ENCODE results near the gene MYT1. TPM values are rescaled to one million over a fixed set of nuclear protein-coding genes. Genes with fewer than 3 reads are reported as not detected.

MYT1 gene
- total RNA-seq, 2 donors from 2014 or later: 0.27 to 0.74 TPM

DNA sequence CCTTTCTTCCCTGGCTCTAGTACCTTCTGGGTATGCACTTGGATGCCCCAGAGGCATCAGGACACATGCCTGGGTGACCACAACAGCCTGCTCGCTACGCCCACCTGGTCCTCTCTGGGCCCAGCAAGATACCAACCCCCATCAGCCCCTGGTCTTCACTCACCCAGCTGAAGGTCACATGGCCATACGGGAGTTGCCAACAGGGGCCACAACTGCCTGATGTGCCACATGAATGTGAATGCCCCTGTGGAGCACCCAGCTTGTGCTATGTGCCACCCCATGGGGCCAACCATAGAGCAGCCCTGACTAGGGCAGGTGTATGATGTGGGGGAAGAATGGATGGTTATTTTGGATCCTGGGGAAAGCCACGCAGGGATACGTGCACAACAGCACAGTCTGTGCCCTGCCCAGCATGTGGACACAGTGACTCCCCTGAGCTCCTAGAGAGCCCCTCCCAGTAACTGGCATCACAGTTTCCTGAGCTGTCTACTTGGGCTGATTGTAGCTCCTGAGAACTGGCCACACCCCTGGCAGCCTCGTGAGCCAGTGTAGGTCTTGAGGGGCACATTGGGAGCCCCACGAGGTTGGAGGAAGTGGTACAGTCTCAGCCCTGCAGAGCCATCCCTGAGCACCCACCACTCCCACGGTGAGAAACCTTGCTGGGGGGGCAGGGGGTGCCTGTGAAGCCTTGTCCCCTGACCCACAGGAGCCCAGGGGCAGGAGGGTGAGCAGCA lies 80.8 kb downstream of the MYT1 start:
- Histone ChIP-seq H3K27ac (no peak overlapping the region), H3K4me1 (replicated peaks) (no peaks in the 10 kb centered on the region), H3K27me3 (replicated peaks; ENCODE audit: insufficient read depth) (no peaks in the 10 kb centered on the region), H3K4me3 (no peak overlapping the region), H3K9me3 (no peaks in the 10 kb centered on the region), H3K36me3 (no peaks in the 10 kb centered on the region)
- intact Hi-C loops (cut with DNase I): no loop called here
- WGBS: 65% methylated on average over 7 of the region's 8 CpGs
- TF ChIP-seq, protein P1, sequence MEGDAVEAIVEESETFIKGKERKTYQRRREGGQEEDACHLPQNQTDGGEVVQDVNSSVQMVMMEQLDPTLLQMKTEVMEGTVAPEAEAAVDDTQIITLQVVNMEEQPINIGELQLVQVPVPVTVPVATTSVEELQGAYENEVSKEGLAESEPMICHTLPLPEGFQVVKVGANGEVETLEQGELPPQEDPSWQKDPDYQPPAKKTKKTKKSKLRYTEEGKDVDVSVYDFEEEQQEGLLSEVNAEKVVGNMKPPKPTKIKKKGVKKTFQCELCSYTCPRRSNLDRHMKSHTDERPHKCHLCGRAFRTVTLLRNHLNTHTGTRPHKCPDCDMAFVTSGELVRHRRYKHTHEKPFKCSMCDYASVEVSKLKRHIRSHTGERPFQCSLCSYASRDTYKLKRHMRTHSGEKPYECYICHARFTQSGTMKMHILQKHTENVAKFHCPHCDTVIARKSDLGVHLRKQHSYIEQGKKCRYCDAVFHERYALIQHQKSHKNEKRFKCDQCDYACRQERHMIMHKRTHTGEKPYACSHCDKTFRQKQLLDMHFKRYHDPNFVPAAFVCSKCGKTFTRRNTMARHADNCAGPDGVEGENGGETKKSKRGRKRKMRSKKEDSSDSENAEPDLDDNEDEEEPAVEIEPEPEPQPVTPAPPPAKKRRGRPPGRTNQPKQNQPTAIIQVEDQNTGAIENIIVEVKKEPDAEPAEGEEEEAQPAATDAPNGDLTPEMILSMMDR (IDR thresholded peaks at IDR 0.05): no peak
- DNase-seq (ENCODE audit: low spot score): no peak

DNA sequence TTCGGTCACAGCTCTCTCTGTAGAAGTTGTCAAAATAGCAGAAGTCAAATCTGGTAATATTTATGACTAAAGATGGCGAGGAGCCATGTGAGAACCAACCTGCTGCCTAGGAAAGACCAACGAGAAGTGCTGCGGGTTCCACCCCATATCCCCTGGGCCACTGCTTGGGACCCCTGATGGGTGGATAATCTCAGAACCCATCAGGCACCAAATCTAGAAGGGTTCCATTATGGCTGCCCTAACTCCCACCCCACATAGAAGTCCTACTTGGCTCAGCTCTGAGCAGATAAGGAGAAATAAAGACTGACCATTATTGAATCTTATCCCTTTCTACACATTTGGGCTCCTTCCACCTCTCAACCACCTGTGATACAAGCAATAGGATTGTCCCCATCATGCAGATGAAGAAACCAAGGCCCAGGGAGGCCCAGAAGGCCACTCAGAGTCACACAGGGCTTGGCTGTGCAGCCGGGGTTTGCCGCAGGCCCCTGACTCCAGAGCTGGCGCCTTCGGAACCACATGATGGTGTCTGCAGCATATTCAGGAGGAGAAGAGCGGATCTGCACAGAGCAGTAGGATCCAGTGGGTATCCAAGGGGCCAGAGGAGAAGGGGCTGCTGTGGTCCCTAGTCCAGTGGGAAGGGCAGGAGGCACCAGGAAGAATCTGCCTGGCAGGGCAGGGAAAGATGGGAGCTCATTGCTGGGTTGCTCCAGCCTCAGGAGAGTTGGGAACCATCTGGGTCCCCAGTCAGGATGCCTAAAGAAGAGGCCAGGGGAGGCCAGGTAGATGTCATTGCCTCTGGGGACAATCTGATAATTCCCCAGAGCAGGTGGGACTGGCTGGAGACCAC lies 81.7 kb downstream of the MYT1 start:
- H3K27ac ChIP-seq: no peak overlapping the region
- no peaks in the 10 kb centered on the region for H3K4me1 ChIP-seq (replicated peaks)
- TF ChIP-seq POLR2AphosphoS5 (IDR thresholded peaks at IDR 0.05): no peak
- TF ChIP-seq, protein P1 (IDR thresholded peaks at IDR 0.05): no peak
- TF ChIP-seq POLR2A (IDR thresholded peaks at IDR 0.05): no peak
- 87% methylated on average over 9 of the region's 9 CpGs for WGBS
- no peaks in the 10 kb centered on the region for H3K36me3 ChIP-seq
- no peaks in the 10 kb centered on the region for H3K9me3 ChIP-seq
- no peaks in the 10 kb centered on the region for H3K27me3 ChIP-seq (replicated peaks; ENCODE audit: insufficient read depth)
- no peak overlapping the region for H3K4me3 ChIP-seq
- DNase-seq (ENCODE audit: low spot score): no peak
- intact Hi-C loops (cut with DNase I): no loop called here

DNA sequence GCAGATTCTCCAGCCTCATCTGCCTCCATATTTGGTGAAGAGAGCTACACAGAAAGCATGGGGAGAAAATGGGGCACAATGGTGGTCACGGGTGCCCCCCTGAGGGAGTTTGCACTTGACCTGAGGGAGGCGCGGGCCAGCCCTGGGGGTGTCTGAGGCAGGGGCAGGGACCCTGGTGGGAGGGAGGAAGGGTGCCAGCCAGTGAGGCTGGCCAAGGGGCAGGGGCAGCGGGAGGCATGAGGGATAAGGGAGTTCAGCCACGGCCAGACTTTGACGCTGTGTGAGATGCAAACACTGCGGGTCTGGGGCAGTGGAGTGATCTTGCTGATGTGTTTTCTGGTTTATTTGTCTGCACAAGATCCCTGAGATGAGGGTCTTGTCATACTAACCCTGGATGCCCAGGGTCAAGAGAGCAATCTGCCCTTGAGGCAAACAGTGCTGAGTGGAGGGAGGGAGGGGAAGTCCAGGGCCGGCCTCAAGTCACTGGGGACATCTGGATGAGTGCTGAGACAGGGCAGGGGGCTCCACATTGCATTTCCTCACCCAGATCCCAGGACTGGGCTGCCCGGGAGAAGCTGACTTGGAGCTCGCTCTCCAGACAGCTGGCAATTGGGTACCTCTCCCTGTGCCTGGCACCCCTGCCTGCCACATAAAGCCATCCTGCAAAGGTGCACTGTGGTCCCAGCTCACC lies 82.5 kb downstream of the MYT1 start:
- 80% methylated on average over 10 of the region's 10 CpGs for WGBS
- intact Hi-C loops (cut with DNase I): no loop called here
- Histone ChIP-seq H3K27ac (no peak overlapping the region), H3K36me3 (no peaks in the 10 kb centered on the region), H3K27me3 (replicated peaks; ENCODE audit: insufficient read depth) (no peaks in the 10 kb centered on the region), H3K4me3 (no peak overlapping the region), H3K4me1 (replicated peaks) (no peaks in the 10 kb centered on the region), H3K9me3 (no peaks in the 10 kb centered on the region)
- TF ChIP-seq, protein P1 (IDR thresholded peaks at IDR 0.05): no peak
- no peak for TF ChIP-seq POLR2AphosphoS5 (IDR thresholded peaks at IDR 0.05)
- TF ChIP-seq POLR2A (IDR thresholded peaks at IDR 0.05): no peak
- DNase-seq (ENCODE audit: low spot score): no peak

DNA sequence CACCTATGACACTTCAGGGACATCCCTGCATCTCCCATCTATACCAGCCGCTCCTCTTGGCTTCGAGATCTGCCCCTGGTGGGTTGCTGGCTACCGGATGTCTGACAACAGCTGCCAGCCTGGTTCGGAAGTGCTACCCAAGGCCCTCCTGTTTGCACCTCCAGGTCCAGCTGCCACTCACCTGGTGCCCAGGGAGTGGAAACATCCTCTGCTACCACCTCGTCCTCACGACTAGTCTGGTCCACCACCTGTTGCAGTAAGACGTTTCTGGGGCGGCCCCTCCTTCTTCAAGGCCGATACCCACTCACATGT lies 83.0 kb downstream of the MYT1 start:
- H3K27me3 ChIP-seq (replicated peaks; ENCODE audit: insufficient read depth): no peaks in the 10 kb centered on the region
- H3K4me1 ChIP-seq (replicated peaks): no peaks in the 10 kb centered on the region
- DNase-seq (ENCODE audit: low spot score): no peak
- H3K4me3 ChIP-seq: no peak overlapping the region
- TF ChIP-seq, protein P1 (IDR thresholded peaks at IDR 0.05): no peak
- TF ChIP-seq POLR2AphosphoS5 (IDR thresholded peaks at IDR 0.05): no peak
- no peak for TF ChIP-seq POLR2A (IDR thresholded peaks at IDR 0.05)
- WGBS: 79% methylated on average over 9 of the region's 9 CpGs
- H3K9me3 ChIP-seq: no peaks in the 10 kb centered on the region
- no peaks in the 10 kb centered on the region for H3K36me3 ChIP-seq
- no peak overlapping the region for H3K27ac ChIP-seq
- intact Hi-C loops (cut with DNase I): no loop called here
